H1 (cell line): ENCODE data around the gene FOXP4. TPM values are rescaled to one million over a fixed set of nuclear protein-coding genes. Genes with fewer than 3 reads are reported as not detected.

ENCODE experiments used
- CTCF ChIA-PET: fragments of 300-600 bp; sonication (Branson Sonifier 250); formaldehyde crosslinking; loops from one replicate; lab custom pipeline; 2021; ENCODE audit not compliant: partially characterized antibody; lab: Charles Lee
- POLR2A ChIA-PET: fragments of 300-600 bp; sonication (Branson Sonifier 250); formaldehyde crosslinking; loops from one replicate; lab custom pipeline; 2021; ENCODE audit warnings: inconsistent platforms; ENCODE audit not compliant: partially characterized antibody; lab: Charles Lee
- DNase-seq, 2 experiments: peaks; one replicate each; pipeline versions ENCODE4 v3.0.0 to v3.0.0-alpha.2; 2010 to 2022; ENCODE audit warnings: low spot score in 2 of 2, low read depth in 1 of 2, mixed read lengths in 1 of 2
- FAIRE-seq: peaks from 2 replicates; lab custom pipeline; 2011; peaks lifted over from hg19 to GRCh38; lab: Jason Lieb, UNC
- H2AFZ ChIP-seq: 2 replicates; pipeline ENCODE4 v1.8.1; 2012; ENCODE audit warnings: low read length, inconsistent platforms
- H2AK5ac ChIP-seq: 2 replicates; pipeline ENCODE4 v1.6.1; 2013; ENCODE audit warnings: low read depth, low read length
- H2BK120ac ChIP-seq: replicated peaks from 2 replicates; pipeline ENCODE3; 2013; ENCODE audit warnings: low read depth, low read length, inconsistent platforms
- H2BK12ac ChIP-seq: 2 replicates; pipeline ENCODE4 v1.6.1; 2013; ENCODE audit warnings: low read depth, low read length
- H2BK15ac ChIP-seq: 2 replicates; pipeline ENCODE4 v1.6.1; 2013; ENCODE audit warnings: low read length
- H2BK20ac ChIP-seq: 2 replicates; pipeline ENCODE4 v1.6.1; 2013; ENCODE audit warnings: low read length
- H2BK5ac ChIP-seq: 2 replicates; pipeline ENCODE4 v1.6.1; 2013; ENCODE audit warnings: low read depth, low read length
- H3K14ac ChIP-seq: 2 replicates; pipeline ENCODE4 v1.6.1; 2013; ENCODE audit warnings: inconsistent platforms; ENCODE audit not compliant: insufficient read length
- H3K18ac ChIP-seq: 2 replicates; pipeline ENCODE4 v1.6.1; 2013; ENCODE audit warnings: low read length; ENCODE audit errors: extremely low read depth
- H3K23ac ChIP-seq: 2 replicates; pipeline ENCODE4 v1.6.1; 2013; ENCODE audit warnings: inconsistent platforms; ENCODE audit not compliant: insufficient read length
- H3K23me2 ChIP-seq: 2 replicates; pipeline ENCODE4 v1.6.1; 2013; ENCODE audit warnings: low read depth, low read length
- H3K27ac ChIP-seq: 2 replicates; pipeline ENCODE4 v1.6.1; 2011; ENCODE audit warnings: low read depth, low read length, inconsistent platforms
- H3K27me3 ChIP-seq, 4 experiments: replicated peaks in 1 of 4; 1 replicate in 1 of 4; 2 replicates in 3 of 4; pipeline versions ENCODE4 v1.6.1 to v1.8.1; 2011 to 2013; ENCODE audit warnings: low read length in 3 of 4, mild to moderate bottlenecking in 3 of 4, inconsistent platforms in 2 of 4, mixed read lengths in 2 of 4, moderate library complexity in 1 of 4; ENCODE audit not compliant: control insufficient read depth in 3 of 4, insufficient read depth in 3 of 4; ENCODE audit errors: extremely low read depth in 1 of 4
- H3K36me3 ChIP-seq, 4 experiments: 2 replicates each; pipeline versions ENCODE4 v1.6.1 to v1.8.1; 2011 to 2013; ENCODE audit warnings: mild to moderate bottlenecking in 4 of 4, low read length in 3 of 4, moderate library complexity in 2 of 4, control low read depth in 1 of 4, inconsistent platforms in 1 of 4; ENCODE audit not compliant: insufficient read depth in 4 of 4, control insufficient read depth in 2 of 4
- H3K4ac ChIP-seq: replicated peaks from 2 replicates; pipeline ENCODE3; 2013; ENCODE audit warnings: low read length, low read depth, mixed read lengths, inconsistent platforms; ENCODE audit not compliant: insufficient read length
- H3K4me1 ChIP-seq, 4 experiments: replicated peaks in 1 of 4; 1 replicate in 1 of 4; 2 replicates in 3 of 4; pipeline versions ENCODE4 v1.6.1 to v1.8.1; 2011 to 2013; ENCODE audit warnings: low read length in 3 of 4, inconsistent platforms in 2 of 4, mixed read lengths in 1 of 4; ENCODE audit not compliant: insufficient read depth in 4 of 4, control insufficient read depth in 3 of 4
- H3K4me2 ChIP-seq, 2 experiments: 2 replicates each; pipeline versions ENCODE4 v1.6.1 to v1.8.1; 2011 to 2013; ENCODE audit warnings: low read depth in 2 of 2, low read length in 2 of 2, control low read depth in 1 of 2, inconsistent platforms in 1 of 2, mild to moderate bottlenecking in 1 of 2; ENCODE audit not compliant: insufficient read depth in 1 of 2
- H3K4me3 ChIP-seq, 4 experiments: fragments of 200-600, 300-600 bp in 1 of 4; sonication (generic), shearing (Covaris generic), sonication (Bioruptor Twin) in 1 of 4; 2 replicates each; pipeline versions ENCODE4 v1.5.1 to v1.8.1; 2011 to 2016; ENCODE audit warnings: low read length in 4 of 4, low read depth in 3 of 4, control low read depth in 2 of 4, inconsistent platforms in 2 of 4, mild to moderate bottlenecking in 2 of 4, mixed read lengths in 1 of 4, moderate library complexity in 1 of 4; ENCODE audit not compliant: insufficient read depth in 2 of 4; ENCODE audit errors: extremely low read depth in 1 of 4
- H3K56ac ChIP-seq: replicated peaks from 2 replicates; pipeline ENCODE3; 2013; ENCODE audit warnings: low read depth, mild to moderate bottlenecking, mixed read lengths, low read length, inconsistent platforms; ENCODE audit not compliant: insufficient read length
- H3K79me1 ChIP-seq: 2 replicates; pipeline ENCODE4 v1.6.1; 2013; ENCODE audit warnings: low read depth, low read length, control low read depth
- H3K79me2 ChIP-seq, 2 experiments: 2 replicates each; pipeline versions ENCODE4 v1.6.1 to v1.8.1; 2012 to 2013; ENCODE audit warnings: low read length in 2 of 2, mild to moderate bottlenecking in 2 of 2, inconsistent platforms in 1 of 2; ENCODE audit not compliant: insufficient read depth in 2 of 2, control insufficient read depth in 1 of 2
- H3K9ac ChIP-seq, 4 experiments: replicated peaks in 1 of 4; 1 replicate in 1 of 4; 2 replicates in 3 of 4; pipeline versions ENCODE4 v1.6.1 to v1.8.1; 2011 to 2013; ENCODE audit warnings: low read depth in 3 of 4, low read length in 3 of 4, control low read depth in 2 of 4, mild to moderate bottlenecking in 2 of 4, moderate library complexity in 2 of 4, inconsistent platforms in 1 of 4; ENCODE audit errors: extremely low read depth in 1 of 4
- H3K9me3 ChIP-seq, 2 experiments: 2 replicates each; pipeline versions ENCODE4 v1.6.1 to v1.8.1; 2012 to 2013; ENCODE audit warnings: mild to moderate bottlenecking in 2 of 2, moderate library complexity in 2 of 2, control low read depth in 1 of 2, inconsistent platforms in 1 of 2, low read depth in 1 of 2, low read length in 1 of 2, mixed read lengths in 1 of 2; ENCODE audit not compliant: insufficient read depth in 2 of 2
- H4K20me1 ChIP-seq, 2 experiments: replicated peaks in 1 of 2; 2 replicates each; pipeline versions ENCODE3 to v1.8.1; 2011 to 2013; ENCODE audit warnings: inconsistent platforms in 2 of 2, low read length in 2 of 2, mild to moderate bottlenecking in 1 of 2; ENCODE audit not compliant: insufficient read depth in 2 of 2, control insufficient read depth in 1 of 2
- H4K5ac ChIP-seq: 2 replicates; pipeline ENCODE4 v1.6.1; 2013; ENCODE audit warnings: low read length, low read depth, mixed read lengths, inconsistent platforms; ENCODE audit not compliant: insufficient read length
- H4K8ac ChIP-seq: 2 replicates; pipeline ENCODE4 v1.8.0; 2013; ENCODE audit warnings: mild to moderate bottlenecking, moderate library complexity, low read length, inconsistent platforms; ENCODE audit not compliant: insufficient read depth; ENCODE audit errors: extremely low read depth
- H4K91ac ChIP-seq: replicated peaks from 2 replicates; pipeline ENCODE3; 2013; ENCODE audit warnings: low read length, mixed read lengths, inconsistent platforms; ENCODE audit not compliant: insufficient read length
- CBX5 ChIP-seq: fragments of 300-800, 300-1000 bp; sonication (generic); IDR thresholded peaks from 2 replicates; pipeline ENCODE4 v1.7.1; 2016; ENCODE audit warnings: antibody characterized with exemption, low read length, low read depth
- GABPA ChIP-seq: IDR thresholded peaks from 2 replicates; pipeline ENCODE4 v1.6.1; 2011; ENCODE audit warnings: mild to moderate bottlenecking, low read length, moderate library complexity, borderline replicate concordance; ENCODE audit not compliant: insufficient read depth
- MAFK ChIP-seq: IDR thresholded peaks from 2 replicates; pipeline ENCODE4 v1.6.1; 2012; ENCODE audit warnings: low read depth, mild to moderate bottlenecking, improper control_type of control experiment, low read length
- RAD21 ChIP-seq, 2 experiments: IDR thresholded peaks in 1 of 2; conservative IDR thresholded peaks in 1 of 2; 2 replicates each; pipeline ENCODE4 v1.6.1; 2011; ENCODE audit warnings: low read depth in 2 of 2, low read length in 2 of 2, improper control_type of control experiment in 1 of 2, inconsistent platforms in 1 of 2, mild to moderate bottlenecking in 1 of 2, moderate library complexity in 1 of 2
- SIN3A ChIP-seq, 2 experiments: IDR thresholded peaks in 1 of 2; conservative IDR thresholded peaks in 1 of 2; 2 replicates each; pipeline ENCODE4 v1.6.1; 2011 to 2012; ENCODE audit warnings: low read length in 2 of 2, improper control_type of control experiment in 1 of 2, low read depth in 1 of 2, mild to moderate bottlenecking in 1 of 2
- TCF12 ChIP-seq: IDR thresholded peaks from 2 replicates; pipeline ENCODE4 v1.6.1; 2011; ENCODE audit warnings: low read depth, mild to moderate bottlenecking, low read length
- WGBS, 2 experiments: shearing (Covaris generic) in 1 of 2; methylation state at CpG; one replicate each; pipeline versions ENCODE4 v1.1.6 to v1.1.7; 2013 to 2015; ENCODE audit warnings: low lambda C conversion rate in 2 of 2, mixed read lengths in 2 of 2, inconsistent platforms in 1 of 2, low coverage in 1 of 2, missing lambda C conversion rate in 1 of 2; ENCODE audit not compliant: insufficient replicate concordance in 2 of 2, insufficient coverage in 1 of 2, insufficient read length in 1 of 2; ENCODE audit errors: extremely low coverage in 1 of 2, missing lambda C conversion rate in 1 of 2; 5-methylcytosine and 5-hydroxymethylcytosine counted together
- polyA plus RNA-seq, 7 experiments: library from polyadenylated mRNA; depleted of rRNA in 3 of 7; stranded (reverse) in 5 of 7; unstranded in 2 of 7; fragments of >200 nt in 5 of 7; fragments of 200-250 nt in 2 of 7; gene quantifications; 1 replicate in 5 of 7; 2 replicates in 1 of 7; 4 replicates in 1 of 7; pipeline versions ENCODE4 v1.2.1 to v1.2.3, GENCODE V29; 2011 to 2013; ENCODE audit warnings: missing spikeins in 2 of 7, mixed read lengths in 2 of 7
- total RNA-seq: library from RNA; stranded (reverse); fragmentation: NEBNext Ultra II Directional; extraction: Animal tissue kit (Norgen Biotek cat#: 25700); gene quantifications from 2 replicates; pipeline ENCODE4 v1.2.1, GENCODE V29; 2021
- TF ChIP-seq, protein P1 (sequence below): IDR thresholded peaks from 2 replicates; pipeline ENCODE4 v1.6.1; 2012; ENCODE audit warnings: inconsistent platforms
- TF ChIP-seq, protein P2 (sequence below): IDR thresholded peaks from 2 replicates; pipeline ENCODE4 v1.6.1; 2011; ENCODE audit warnings: low read length, improper control_type of control experiment
- TF ChIP-seq, protein P3 (sequence below): IDR thresholded peaks from 2 replicates; pipeline ENCODE4 v1.6.1; 2012; ENCODE audit warnings: inconsistent platforms

Gene FOXP4
- total and polyA plus RNA-seq, 2 of the 8 experiments (the other 6 are each of a cell fraction or from before 2014, with no cell fraction given): 4.8 to 13.3 TPM

DNA sequence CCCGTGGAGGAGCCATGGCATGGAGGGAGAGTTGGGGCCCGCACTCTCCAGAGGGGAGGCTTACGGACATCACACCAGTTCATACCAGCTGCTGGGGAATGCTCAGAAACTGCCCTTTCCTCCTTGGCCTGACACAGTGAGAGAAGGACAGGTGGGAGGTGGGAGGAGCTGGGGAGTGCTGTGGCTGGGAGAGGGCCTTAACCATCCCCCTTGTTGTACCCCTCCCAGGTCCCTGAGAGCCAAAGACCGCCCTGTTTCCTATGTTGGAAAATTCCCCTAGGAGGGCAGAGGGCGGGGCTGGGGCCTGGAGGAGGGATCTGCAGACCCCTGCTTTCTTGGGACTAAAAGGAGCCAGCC is 24.1 kb downstream of the FOXP4 start:
- Histone ChIP-seq H3K27ac (no peak overlapping the region), H3K4ac (no peak overlapping the region), H3K79me1 (no peaks in the 10 kb centered on the region), H3K27me3 (no peaks in the 10 kb centered on the region), H2AFZ (no peak overlapping the region), H4K5ac (no peak overlapping the region), H2BK12ac (peak overlapping the region; percentile 72; the same call in 1 of the 2 replicates), H2BK20ac (0 out of 2 replicates have a peak overlapping the region, but pooled peaks have one; percentile 65), H3K36me3 (peaks cover 0 to 5% (median 0%) of the 10 kb centered on the region in 4 experiments; a peak in 2 of 8 replicates), H3K56ac (peak overlapping the region; percentile 4), H3K79me2 (no peaks in the 10 kb centered on the region; a peak in 1 of 4 replicates), H2BK5ac (peak overlapping the region; percentile 73), H3K14ac (no peak overlapping the region), H3K23me2 (peaks cover 3% of the 10 kb centered on the region; the same call in 1 of the 2 replicates), H3K4me3 (peak overlapping the region in 2 of 4 experiments; percentile 23 to 28; a peak in 3 of 8 replicates), H3K18ac (peak overlapping the region; percentile 64; the same call in 1 of the 2 replicates), H3K9ac (no peak overlapping the region), H4K20me1 (no peaks in the 10 kb centered on the region), H2BK15ac (no peak overlapping the region), H2AK5ac (peak overlapping the region; percentile 2; the same call in 1 of the 2 replicates), H2BK120ac (no peak overlapping the region), H3K23ac (no peak overlapping the region), H3K9me3 (no peaks in the 10 kb centered on the region), H3K4me2 (peak overlapping the region; percentile 49 to 62), H4K8ac (no peak overlapping the region), H3K4me1 (peaks cover 21 to 42% (median 31%) of the 10 kb centered on the region in 4 experiments), H4K91ac (no peak overlapping the region)
- FAIRE-seq (peak; percentile 69), DNase-seq (peak in 1 of 2 experiments; percentile 81)
- WGBS, 2 experiments: 13% methylated on average over 5 of the region's 5 CpGs; no CpG with 5 or more reads in 1 of the 2 experiments
- POLR2A ChIA-PET: interaction anchor here (0.9 to 2.7 kb wide), 8 partner anchors 8 to 82 kb away, joined by 3 to 26 read pairs (median 4); no protein-coding TSS in a partner anchor
- CTCF ChIA-PET: interaction anchor here (0.7 to 1.4 kb wide), 8 partner anchors 10 to 202 kb away, joined by 3 to 6 read pairs (median 4); no protein-coding TSS in a partner anchor
- TF ChIP-seq CBX5 (no peak), SIN3A (conservative IDR thresholded peaks at IDR 0.05 in 1 of 2, IDR thresholded peaks at IDR 0.05 in 1 of 2; ENCODE audit: low read depth in 1 of 2, low read length in 2 of 2) (0 out of 4 replicates have a peak, but pooled peaks of 1 of the 2 experiments have one; percentile 42), GABPA (no peak), TCF12 (0 out of 2 replicates have a peak, but pooled peaks have one; percentile 18), RAD21 (IDR thresholded peaks at IDR 0.05 in 1 of 2, conservative IDR thresholded peaks at IDR 0.05 in 1 of 2; ENCODE audit: low read depth in 2 of 2, low read length in 2 of 2) (peak in 1 of 2 experiments; percentile 8; a peak in 2 of 4 replicates), MAFK (no peak)
- TF ChIP-seq, protein P1, sequence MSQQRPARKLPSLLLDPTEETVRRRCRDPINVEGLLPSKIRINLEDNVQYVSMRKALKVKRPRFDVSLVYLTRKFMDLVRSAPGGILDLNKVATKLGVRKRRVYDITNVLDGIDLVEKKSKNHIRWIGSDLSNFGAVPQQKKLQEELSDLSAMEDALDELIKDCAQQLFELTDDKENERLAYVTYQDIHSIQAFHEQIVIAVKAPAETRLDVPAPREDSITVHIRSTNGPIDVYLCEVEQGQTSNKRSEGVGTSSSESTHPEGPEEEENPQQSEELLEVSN: no peak
- TF ChIP-seq, protein P2, sequence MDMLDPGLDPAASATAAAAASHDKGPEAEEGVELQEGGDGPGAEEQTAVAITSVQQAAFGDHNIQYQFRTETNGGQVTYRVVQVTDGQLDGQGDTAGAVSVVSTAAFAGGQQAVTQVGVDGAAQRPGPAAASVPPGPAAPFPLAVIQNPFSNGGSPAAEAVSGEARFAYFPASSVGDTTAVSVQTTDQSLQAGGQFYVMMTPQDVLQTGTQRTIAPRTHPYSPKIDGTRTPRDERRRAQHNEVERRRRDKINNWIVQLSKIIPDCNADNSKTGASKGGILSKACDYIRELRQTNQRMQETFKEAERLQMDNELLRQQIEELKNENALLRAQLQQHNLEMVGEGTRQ: no peak
- TF ChIP-seq, protein P3, sequence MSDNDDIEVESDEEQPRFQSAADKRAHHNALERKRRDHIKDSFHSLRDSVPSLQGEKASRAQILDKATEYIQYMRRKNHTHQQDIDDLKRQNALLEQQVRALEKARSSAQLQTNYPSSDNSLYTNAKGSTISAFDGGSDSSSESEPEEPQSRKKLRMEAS: 0 out of 2 replicates have a peak, but pooled peaks have one; percentile 11
